Measurements from ENCODE around the gene CTIF.

CTIF gene

DNA sequence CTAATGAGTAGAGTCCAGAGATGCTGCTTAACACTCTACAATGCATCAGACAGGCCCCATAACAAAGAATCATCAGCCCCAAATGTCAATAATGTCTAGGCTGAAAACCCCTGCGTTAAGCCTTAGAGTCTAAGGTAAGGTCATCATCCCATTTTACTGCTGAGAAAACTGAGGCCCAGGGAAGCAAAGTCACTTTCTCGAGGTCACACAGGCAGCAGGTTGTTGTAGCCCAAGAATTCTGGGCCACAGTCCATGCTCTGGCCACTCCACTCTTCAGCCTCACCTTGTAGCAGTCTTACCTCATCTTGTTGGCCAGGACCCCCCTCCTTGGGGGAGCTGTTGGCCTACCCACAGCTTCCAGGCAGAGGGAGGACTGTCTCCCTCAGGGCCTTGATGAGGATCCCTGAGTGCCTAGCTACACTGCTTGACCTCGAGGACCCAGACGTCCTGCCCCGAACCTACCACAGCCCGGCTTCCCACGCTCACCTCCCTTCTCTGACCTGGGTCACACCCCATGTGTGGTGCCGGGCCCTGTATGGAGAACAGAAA is 357.6 kb downstream of the CTIF start:
- no peak overlapping the region for H3K9ac ChIP-seq
- H3K79me2 ChIP-seq: no peaks in the 10 kb centered on the region
- TF ChIP-seq, protein P1, sequence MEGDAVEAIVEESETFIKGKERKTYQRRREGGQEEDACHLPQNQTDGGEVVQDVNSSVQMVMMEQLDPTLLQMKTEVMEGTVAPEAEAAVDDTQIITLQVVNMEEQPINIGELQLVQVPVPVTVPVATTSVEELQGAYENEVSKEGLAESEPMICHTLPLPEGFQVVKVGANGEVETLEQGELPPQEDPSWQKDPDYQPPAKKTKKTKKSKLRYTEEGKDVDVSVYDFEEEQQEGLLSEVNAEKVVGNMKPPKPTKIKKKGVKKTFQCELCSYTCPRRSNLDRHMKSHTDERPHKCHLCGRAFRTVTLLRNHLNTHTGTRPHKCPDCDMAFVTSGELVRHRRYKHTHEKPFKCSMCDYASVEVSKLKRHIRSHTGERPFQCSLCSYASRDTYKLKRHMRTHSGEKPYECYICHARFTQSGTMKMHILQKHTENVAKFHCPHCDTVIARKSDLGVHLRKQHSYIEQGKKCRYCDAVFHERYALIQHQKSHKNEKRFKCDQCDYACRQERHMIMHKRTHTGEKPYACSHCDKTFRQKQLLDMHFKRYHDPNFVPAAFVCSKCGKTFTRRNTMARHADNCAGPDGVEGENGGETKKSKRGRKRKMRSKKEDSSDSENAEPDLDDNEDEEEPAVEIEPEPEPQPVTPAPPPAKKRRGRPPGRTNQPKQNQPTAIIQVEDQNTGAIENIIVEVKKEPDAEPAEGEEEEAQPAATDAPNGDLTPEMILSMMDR (IDR thresholded peaks at IDR 0.05): no peak
- H3K9me3 ChIP-seq (ENCODE audit: control insufficient read depth, low read length): no peaks in the 10 kb centered on the region
- H3K4me3 ChIP-seq (ENCODE audit: low read depth, low read length): no peak overlapping the region
- H2AFZ ChIP-seq: no peak overlapping the region
- H3K36me3 ChIP-seq (ENCODE audit: control insufficient read depth, insufficient read depth, low read length): no peaks in the 10 kb centered on the region
- no peak overlapping the region for H3K27ac ChIP-seq
- no peaks in the 10 kb centered on the region for H3K27me3 ChIP-seq (ENCODE audit: control insufficient read depth, insufficient read depth, low read length)
- no peaks in the 10 kb centered on the region for H3K4me1 ChIP-seq
- H3K4me2 ChIP-seq (ENCODE audit: low read length): no peak overlapping the region

DNA sequence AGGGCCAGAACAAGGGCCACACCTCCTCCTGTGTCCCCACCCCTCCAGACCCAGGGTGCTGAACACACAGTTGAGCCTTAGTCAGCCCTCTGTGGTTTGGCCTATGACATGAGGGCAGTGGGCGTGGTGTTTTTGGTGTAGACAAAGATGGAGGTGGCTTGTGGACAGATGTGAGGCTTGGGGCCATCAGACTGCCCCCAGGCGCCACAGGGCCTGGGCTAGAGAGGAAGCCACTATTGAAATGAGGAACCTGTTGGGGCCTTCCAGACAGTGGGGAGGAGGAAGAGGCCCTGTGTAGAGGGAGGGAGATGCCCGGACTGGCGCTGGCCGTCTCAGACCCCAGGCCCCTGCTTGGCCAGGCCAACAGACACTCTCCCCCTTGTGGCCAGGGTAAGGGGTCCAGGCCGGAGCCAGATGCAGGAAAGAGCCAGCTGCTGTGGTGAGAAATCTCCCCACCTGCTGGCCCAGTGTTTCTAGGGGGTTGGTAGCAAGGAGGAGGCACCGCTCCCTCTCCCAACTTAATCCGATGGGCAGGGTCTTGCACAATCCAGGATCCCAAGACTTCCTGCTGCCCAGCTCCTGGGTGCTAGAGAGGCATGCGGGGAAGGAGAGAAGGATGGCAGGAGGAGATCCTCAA is 358.2 kb downstream of the CTIF start:
- no peaks in the 10 kb centered on the region for H3K79me2 ChIP-seq
- H3K4me1 ChIP-seq: peaks cover 5% of the 10 kb centered on the region
- H3K27ac ChIP-seq: no peak overlapping the region
- no peaks in the 10 kb centered on the region for H3K36me3 ChIP-seq (ENCODE audit: control insufficient read depth, insufficient read depth, low read length)
- no peak overlapping the region for H3K4me2 ChIP-seq (ENCODE audit: low read length)
- TF ChIP-seq, protein P1 (IDR thresholded peaks at IDR 0.05): no peak
- H3K4me3 ChIP-seq (ENCODE audit: low read depth, low read length): no peak overlapping the region
- H3K27me3 ChIP-seq (ENCODE audit: control insufficient read depth, insufficient read depth, low read length): no peaks in the 10 kb centered on the region
- H2AFZ ChIP-seq: no peak overlapping the region
- no peaks in the 10 kb centered on the region for H3K9me3 ChIP-seq (ENCODE audit: control insufficient read depth, low read length)
- H3K9ac ChIP-seq: no peak overlapping the region

GRCh38 chr18:48897531-48897930 is 358.7 kb downstream of the CTIF start:
- Histone ChIP-seq H3K36me3 (ENCODE audit: control insufficient read depth, insufficient read depth, low read length) (no peaks in the 10 kb centered on the region), H3K9ac (no peak overlapping the region), H3K4me3 (ENCODE audit: low read depth, low read length) (no peak overlapping the region), H3K4me2 (ENCODE audit: low read length) (no peak overlapping the region), H3K27ac (no peak overlapping the region), H2AFZ (no peak overlapping the region), H3K4me1 (peaks cover 8% of the 10 kb centered on the region), H3K9me3 (ENCODE audit: control insufficient read depth, low read length) (no peaks in the 10 kb centered on the region), H3K27me3 (ENCODE audit: control insufficient read depth, insufficient read depth, low read length) (no peaks in the 10 kb centered on the region), H3K79me2 (no peaks in the 10 kb centered on the region)
- TF ChIP-seq, protein P1 (IDR thresholded peaks at IDR 0.05): no peak

DNA sequence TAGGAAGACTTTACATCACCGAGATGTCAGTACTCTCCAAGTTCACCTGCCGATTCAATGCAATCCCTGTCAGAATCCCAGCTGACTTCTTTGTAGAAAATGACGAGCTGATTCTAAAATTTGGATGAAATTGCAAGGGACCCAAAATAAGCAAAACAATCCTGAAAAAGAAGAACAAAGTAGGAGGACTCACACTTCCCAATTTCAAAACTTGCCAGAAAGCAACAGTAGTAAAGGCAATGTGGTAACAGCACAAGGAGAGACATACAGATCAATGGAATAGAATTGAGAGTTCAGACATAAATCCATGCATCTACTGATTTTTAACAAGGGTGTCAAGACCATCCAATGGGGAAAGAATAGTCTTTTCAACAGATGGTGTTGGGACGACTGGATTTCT is 359.7 kb downstream of the CTIF start:
- Histone ChIP-seq H3K9me3 (ENCODE audit: control insufficient read depth, low read length) (no peaks in the 10 kb centered on the region), H3K9ac (no peak overlapping the region), H3K4me2 (ENCODE audit: low read length) (no peak overlapping the region), H2AFZ (no peak overlapping the region), H3K27me3 (ENCODE audit: control insufficient read depth, insufficient read depth, low read length) (no peaks in the 10 kb centered on the region), H3K79me2 (no peaks in the 10 kb centered on the region), H3K36me3 (ENCODE audit: control insufficient read depth, insufficient read depth, low read length) (no peaks in the 10 kb centered on the region), H3K27ac (no peak overlapping the region), H3K4me3 (ENCODE audit: low read depth, low read length) (no peak overlapping the region), H3K4me1 (peaks cover 8% of the 10 kb centered on the region)
- TF ChIP-seq, protein P1 (IDR thresholded peaks at IDR 0.05): no peak
